Aorta (tissue), 5 donors: ENCODE measurements around the gene CTNNBIP1. TPM values are rescaled to one million over a fixed set of nuclear protein-coding genes. Genes with fewer than 3 reads are reported as not detected.
"Not testable (repeated sequence)": the region's sequence is repeated elsewhere in the genome, so short reads cannot be mapped to it uniquely, and the experiment has no call there.

Experiments
- ATAC-seq: fragments of 200-7000 bp; cut with Tn5 transposase; one replicate; pipeline ENCODE4 v1.9.1; 2022; ENCODE audit warnings: moderate library complexity; ENCODE audit not compliant: low FRiP score
- DNase-seq, 2 donors: peaks; one replicate each; pipeline ENCODE4 v3.0.0-alpha.2; 2020
- H3K27ac ChIP-seq, 2 donors: one replicate each; pipeline ENCODE4 v1.5.1; 2013; ENCODE audit warnings: low read length in 2 of 2, mild to moderate bottlenecking in 2 of 2, moderate library complexity in 2 of 2, control low read depth in 1 of 2, inconsistent platforms in 1 of 2, low read depth in 1 of 2
- H3K27me3 ChIP-seq, 2 donors: one replicate each; pipeline ENCODE4 v1.6.1; 2013; ENCODE audit warnings: control low read depth in 1 of 2, low read length in 1 of 2, mild to moderate bottlenecking in 1 of 2, moderate library complexity in 1 of 2; ENCODE audit not compliant: insufficient read depth in 2 of 2, control insufficient read depth in 1 of 2
- H3K36me3 ChIP-seq, 2 donors: one replicate each; pipeline ENCODE4 v1.6.1; 2013; ENCODE audit warnings: control low read depth in 1 of 2, low read length in 1 of 2, mild to moderate bottlenecking in 1 of 2; ENCODE audit not compliant: insufficient read depth in 2 of 2, control insufficient read depth in 1 of 2
- H3K4me1 ChIP-seq, 2 donors: one replicate each; pipeline ENCODE4 v1.6.1; 2013; ENCODE audit warnings: low read length in 2 of 2, control low read depth in 1 of 2, mild to moderate bottlenecking in 1 of 2, moderate library complexity in 1 of 2; ENCODE audit not compliant: insufficient read depth in 2 of 2, control insufficient read depth in 1 of 2
- H3K4me3 ChIP-seq, 2 donors: one replicate each; pipeline ENCODE4 v1.5.1; 2013; ENCODE audit warnings: low read length in 2 of 2, control low read depth in 1 of 2, mild to moderate bottlenecking in 1 of 2
- H3K9me3 ChIP-seq: one replicate; pipeline ENCODE4 v1.6.1; 2013; ENCODE audit warnings: mild to moderate bottlenecking, low read length; ENCODE audit not compliant: control insufficient read depth
- WGBS, 2 donors: extraction: QIAGEN DNeasy Blood & Tissue Kit; methylation state at CpG; one replicate each; pipeline ENCODE4 v1.1.7; 2013; 5-methylcytosine and 5-hydroxymethylcytosine counted together
- intact Hi-C, 2 donors: fragments of 100-400 bp; cut with DNase I; formaldehyde crosslinking; loops; one replicate each; pipeline versions ENCODE4 v1.14.2 to v1.15.0; 2022
- polyA plus RNA-seq, 2 donors: library from polyadenylated mRNA; stranded (reverse); fragments of 200-250 nt; gene quantifications; one replicate each; pipeline ENCODE4 v1.2.3, GENCODE V29; 2013
- total RNA-seq, 2 donors: library from RNA; stranded (reverse); fragmentation: NEBNext Ultra II Directional; extraction: Animal tissue kit (Norgen Biotek cat#: 25700); gene quantifications; one replicate each; pipeline ENCODE4 v1.2.1, GENCODE V29; 2021
- donor health status: healthy with polysubstance abuse.
- donor health status: Bipolar disorder and iron deficiency.
- donor health status: DM: no; HTN: no; CAD: no.
- donor health status: DM: no; HTN: no; CAD: no.
- donor health status: DM: yes; HTN: yes; CAD: no.

The CTNNBIP1 gene
- total and polyA plus RNA-seq, 4 donors: 8.4 to 18.8 (median 14.3) TPM

DNA sequence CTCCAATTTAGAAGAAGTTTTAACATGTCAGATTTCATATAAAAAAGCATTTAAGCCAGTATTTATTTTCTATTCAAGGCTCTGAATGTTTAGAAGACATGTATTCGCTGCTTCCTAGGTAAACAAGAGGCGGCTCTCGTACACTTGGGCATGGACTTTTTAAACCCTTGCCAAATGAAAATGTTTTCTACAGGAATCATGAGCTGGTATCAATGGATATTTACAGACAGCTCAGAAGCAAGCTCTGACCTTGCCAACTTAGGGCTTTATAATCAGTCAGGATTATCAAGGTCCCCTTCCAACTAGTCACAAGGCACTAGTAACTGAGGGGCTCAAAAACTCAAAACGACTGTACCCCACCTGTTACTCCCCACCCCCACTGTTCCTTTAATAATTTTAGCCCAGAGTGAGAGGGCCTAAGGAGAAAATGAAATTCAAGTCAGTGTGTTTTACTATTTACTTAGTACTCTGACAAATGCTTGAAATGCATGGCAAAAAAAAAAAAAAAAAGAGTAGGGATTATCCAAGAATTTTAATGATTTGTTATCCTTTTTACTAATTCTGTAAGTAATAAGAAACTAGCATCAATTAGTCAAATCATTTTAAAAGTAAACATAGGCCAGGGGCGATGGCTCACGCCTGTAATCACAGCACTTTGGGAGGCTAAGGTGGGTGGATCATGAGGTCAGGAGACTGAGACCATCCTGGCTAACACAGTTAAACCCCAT lies 98.7 kb downstream of the CTNNBIP1 start:
- ATAC-seq: no peak
- Histone ChIP-seq H3K4me3 (no peak overlapping the region), H3K4me1 (no peaks in the 10 kb centered on the region), H3K9me3 (no peaks in the 10 kb centered on the region), H3K27me3 (no peaks in the 10 kb centered on the region), H3K36me3 (no peaks in the 10 kb centered on the region), H3K27ac (no peak overlapping the region)
- intact Hi-C loops: no loop called here
- WGBS, 2 donors: 59% methylated on average over 6 of the region's 6 CpGs
- DNase-seq: no peak

DNA sequence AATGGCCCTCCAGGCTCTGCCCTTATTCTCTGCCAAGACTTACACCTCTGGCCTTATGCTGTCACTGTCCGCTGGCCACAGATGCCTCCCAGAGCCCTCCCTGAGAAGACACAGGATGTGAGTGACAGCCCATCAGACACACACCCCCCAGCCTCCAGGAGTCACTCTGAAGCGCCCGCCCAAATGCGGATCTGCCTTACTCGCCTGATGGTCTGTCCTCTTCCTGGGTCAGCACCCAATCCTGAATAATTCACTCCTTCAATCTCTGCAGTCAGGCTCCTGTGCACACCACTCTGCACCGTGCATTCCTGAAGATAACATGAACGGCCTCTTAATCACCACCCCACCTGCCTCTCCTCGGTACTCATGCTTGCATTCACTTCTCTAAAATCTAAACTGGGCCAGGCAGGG lies 101.0 kb downstream of the CTNNBIP1 start:
- no peak for ATAC-seq

DNA sequence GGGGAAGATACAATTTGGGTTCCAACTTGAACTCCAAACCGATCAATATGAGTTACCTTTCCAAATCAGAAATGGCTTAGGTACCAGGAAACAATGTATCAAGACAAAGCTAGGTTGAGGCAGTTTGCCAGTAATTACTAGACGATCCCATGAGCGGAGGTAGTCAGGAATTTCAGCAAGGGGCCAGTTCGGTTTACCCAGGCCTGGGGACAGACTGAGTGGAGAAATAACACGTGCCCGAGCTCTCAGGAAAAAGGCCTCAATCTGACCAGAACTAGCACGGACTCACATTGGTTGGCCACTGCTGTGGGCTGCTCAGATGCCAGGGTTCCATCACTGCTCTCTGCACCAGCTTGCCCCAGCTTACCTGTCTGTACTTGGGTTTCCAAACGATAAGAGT lies 101.6 kb downstream of the CTNNBIP1 start:
- H3K27me3 ChIP-seq: no peaks in the 10 kb centered on the region
- H3K27ac ChIP-seq: no peak overlapping the region
- no peaks in the 10 kb centered on the region for H3K4me1 ChIP-seq
- 61 to 63% methylated on average over 8 of the region's 8 CpGs for WGBS, 2 donors
- intact Hi-C loops: no loop called here
- no peaks in the 10 kb centered on the region for H3K36me3 ChIP-seq
- no peak for ATAC-seq
- DNase-seq: peak in 1 of 2 donors; percentile 34
- H3K4me3 ChIP-seq: no peak overlapping the region
- H3K9me3 ChIP-seq: no peaks in the 10 kb centered on the region

More for the DNA sequence above, 101.0 kb downstream of the CTNNBIP1 start:
- H3K4me1 ChIP-seq: no peaks in the 10 kb centered on the region
- H3K9me3 ChIP-seq: no peaks in the 10 kb centered on the region
- H3K4me3 ChIP-seq: no peak overlapping the region
- 76 to 81% methylated on average over 8 of the region's 8 CpGs for WGBS, 2 donors
- no peaks in the 10 kb centered on the region for H3K27me3 ChIP-seq
- peak in 1 of 2 donors; percentile 53 for DNase-seq
- intact Hi-C loops: no loop called here
- no peaks in the 10 kb centered on the region for H3K36me3 ChIP-seq
- no peak overlapping the region for H3K27ac ChIP-seq

DNA sequence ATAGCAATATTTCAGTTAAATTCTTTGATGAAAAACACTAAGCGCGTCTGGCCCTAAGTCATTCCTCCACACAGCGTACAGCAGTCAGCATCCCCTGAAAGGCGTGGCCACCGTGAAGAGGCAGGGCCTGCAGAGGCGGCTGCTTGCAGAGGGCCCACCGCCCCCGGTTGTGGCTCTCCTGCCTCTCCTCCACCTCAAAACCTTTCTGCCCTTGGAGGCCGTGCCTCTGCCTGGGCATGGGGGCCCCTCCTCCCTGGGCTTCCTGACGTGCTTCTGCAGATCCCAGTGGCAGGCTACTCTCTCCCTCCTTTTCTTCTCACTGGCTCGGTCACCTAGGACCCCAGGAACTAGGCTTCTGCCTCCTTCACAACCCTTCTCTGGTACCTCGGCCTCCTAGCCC lies 102.5 kb downstream of the CTNNBIP1 start:
- Histone ChIP-seq H3K36me3 (no peaks in the 10 kb centered on the region), H3K4me3 (no peak overlapping the region), H3K27me3 (no peaks in the 10 kb centered on the region), H3K9me3 (no peaks in the 10 kb centered on the region), H3K27ac (no peak overlapping the region), H3K4me1 (no peaks in the 10 kb centered on the region)
- DNase-seq (peak in 1 of 2 donors; percentile 56), ATAC-seq (no peak)
- WGBS, 2 donors: 77 to 81% methylated on average over 12 of the region's 12 CpGs
- intact Hi-C loops: no loop called here

DNA sequence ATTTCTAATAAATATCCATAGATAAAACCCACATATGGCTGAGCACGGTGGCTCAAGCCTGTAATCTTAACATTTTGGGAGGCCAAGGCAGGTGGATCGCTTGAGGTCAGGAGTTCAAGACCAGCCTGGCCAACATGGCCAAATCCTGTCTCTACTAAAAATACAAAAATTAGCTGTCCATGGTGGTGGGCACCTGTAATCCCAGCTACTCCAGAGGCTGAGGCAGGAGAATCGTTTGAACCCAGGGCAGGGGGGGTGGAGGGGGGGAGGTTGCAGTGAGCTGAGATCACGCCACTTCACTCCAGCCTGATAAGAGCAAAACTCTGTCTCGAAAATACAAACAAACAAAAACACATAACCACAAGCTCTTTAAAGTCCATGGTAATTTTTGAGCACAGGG lies 104.1 kb downstream of the CTNNBIP1 start:
- H3K36me3 ChIP-seq, H3K27me3 ChIP-seq, intact Hi-C loops, H3K9me3 ChIP-seq, H3K4me1 ChIP-seq, H3K4me3 ChIP-seq, ATAC-seq, H3K27ac ChIP-seq: not testable (repeated sequence)
- 89 to 90% methylated on average over 5 of the region's 5 CpGs for WGBS, 2 donors
- peak in 1 of 2 donors; percentile 3 for DNase-seq

DNA sequence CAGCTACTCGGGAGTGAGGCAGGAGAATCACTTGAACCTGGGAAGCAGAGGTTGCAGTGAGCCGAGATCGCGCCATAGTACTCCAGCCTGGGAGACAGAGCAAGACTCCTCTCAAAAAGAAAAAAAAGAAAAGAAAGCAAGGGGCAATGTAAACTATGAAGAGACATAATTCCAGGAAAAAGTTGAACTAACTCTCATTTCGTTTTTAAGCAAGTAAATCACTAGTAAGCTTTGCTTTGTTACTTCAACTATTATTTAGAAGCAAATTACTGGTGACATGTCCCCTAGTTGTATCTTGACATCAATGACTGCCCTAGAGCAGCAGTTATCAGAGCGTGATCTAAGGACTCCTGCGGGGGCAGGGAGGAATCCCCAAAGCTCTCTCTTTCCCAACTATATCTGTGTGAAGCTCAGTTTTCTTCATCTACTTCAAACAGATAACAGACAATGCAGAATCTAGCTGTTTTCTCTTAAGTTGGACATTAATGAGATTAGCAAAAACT lies 105.0 kb downstream of the CTNNBIP1 start:
- Histone ChIP-seq H3K27me3 (no peaks in the 10 kb centered on the region), H3K36me3 (no peaks in the 10 kb centered on the region), H3K4me1 (no peaks in the 10 kb centered on the region), H3K27ac (no peak overlapping the region), H3K4me3 (no peak overlapping the region), H3K9me3 (no peaks in the 10 kb centered on the region)
- 74 to 76% methylated on average over 7 of the region's 7 CpGs for WGBS, 2 donors
- no peak for ATAC-seq
- intact Hi-C loops: no loop called here
- DNase-seq: no peak

DNA sequence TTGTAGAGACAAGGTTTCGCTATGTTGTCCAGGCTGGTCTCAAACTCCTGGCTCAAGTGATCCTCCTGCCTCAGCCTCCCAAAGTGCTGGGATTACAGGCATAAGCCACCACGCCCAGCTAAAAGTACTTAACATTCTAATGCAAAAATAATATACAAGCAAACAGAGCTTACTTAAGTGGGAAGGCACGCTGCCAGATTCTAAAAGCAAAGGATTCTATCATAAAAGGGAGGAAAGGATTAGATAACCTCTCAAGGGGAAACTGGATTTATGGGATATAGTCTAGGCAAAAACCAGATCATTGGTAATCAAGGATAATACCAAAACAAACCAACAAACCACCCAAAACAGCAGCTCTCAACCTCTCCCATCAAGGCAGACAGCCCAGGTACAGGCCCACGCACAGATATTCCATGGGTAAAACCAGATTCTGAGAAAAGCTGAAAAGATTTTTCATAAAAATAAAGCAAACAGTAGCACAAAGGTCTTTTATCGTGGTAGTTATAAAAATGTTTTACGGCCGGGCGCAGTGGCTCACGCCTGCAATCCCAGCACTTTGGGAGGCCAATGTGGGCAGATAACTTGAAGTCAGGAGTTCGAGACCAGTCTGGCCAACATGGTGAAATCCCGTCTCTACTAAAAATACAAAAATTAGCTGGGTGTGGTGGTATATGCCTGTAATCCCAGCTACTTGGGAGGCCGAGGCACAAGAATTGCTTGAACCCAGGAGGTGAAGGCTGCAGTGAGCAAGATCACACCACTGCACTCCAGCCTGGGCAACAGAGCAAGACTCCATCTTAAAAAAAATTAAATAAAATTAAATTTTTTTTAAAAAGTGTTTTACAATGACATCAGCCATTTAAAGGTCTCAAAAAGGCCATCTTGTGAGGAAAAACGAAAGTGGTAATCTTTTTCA lies 106.8 kb downstream of the CTNNBIP1 start:
- peak in 1 of 2 donors; percentile 49 for DNase-seq

DNA sequence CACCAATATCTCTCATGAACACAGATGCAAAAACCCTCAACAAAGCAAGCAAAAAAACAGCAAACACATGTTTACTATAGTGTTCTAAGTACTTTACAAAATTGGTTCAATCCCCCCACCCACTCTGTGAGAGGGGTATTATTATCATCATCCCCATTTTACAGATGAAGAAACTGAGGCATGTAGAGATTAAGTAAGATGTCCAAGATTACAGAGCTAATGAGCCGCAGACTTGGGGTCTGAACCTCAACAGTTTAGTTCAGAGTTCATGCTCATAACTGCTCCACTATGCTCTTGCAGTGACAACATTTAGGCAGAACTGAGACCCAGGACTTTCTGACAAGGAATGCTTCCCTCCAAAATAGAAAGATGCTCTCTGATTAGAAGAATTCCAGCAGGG lies 108.2 kb downstream of the CTNNBIP1 start:
- DNase-seq (no peak), ATAC-seq (no peak)
- H3K27ac ChIP-seq: no peak overlapping the region
- WGBS, 2 donors: 96 to 98% methylated on average over 1 of the region's 1 CpG
- peaks cover 0 to 6% of the 10 kb centered on the region in 2 donors for H3K4me1 ChIP-seq
- H3K27me3 ChIP-seq: no peaks in the 10 kb centered on the region
- H3K9me3 ChIP-seq: no peaks in the 10 kb centered on the region
- H3K36me3 ChIP-seq: no peaks in the 10 kb centered on the region
- intact Hi-C loops: no loop called here
- H3K4me3 ChIP-seq: no peak overlapping the region

More for the DNA sequence above, 106.8 kb downstream of the CTNNBIP1 start:
- WGBS, 2 donors: 92 to 94% methylated on average over 13 of the region's 13 CpGs
- intact Hi-C loops, H3K27ac ChIP-seq, H3K36me3 ChIP-seq, H3K27me3 ChIP-seq, H3K4me1 ChIP-seq, H3K4me3 ChIP-seq, ATAC-seq, H3K9me3 ChIP-seq: not testable (repeated sequence)
